ENCODE results near the gene GRAP2. TPM values are rescaled to one million over a fixed set of nuclear protein-coding genes. Genes with fewer than 3 reads are reported as not detected.

GRAP2 gene
- total RNA-seq, 1 donor, result under 0.01 TPM

DNA sequence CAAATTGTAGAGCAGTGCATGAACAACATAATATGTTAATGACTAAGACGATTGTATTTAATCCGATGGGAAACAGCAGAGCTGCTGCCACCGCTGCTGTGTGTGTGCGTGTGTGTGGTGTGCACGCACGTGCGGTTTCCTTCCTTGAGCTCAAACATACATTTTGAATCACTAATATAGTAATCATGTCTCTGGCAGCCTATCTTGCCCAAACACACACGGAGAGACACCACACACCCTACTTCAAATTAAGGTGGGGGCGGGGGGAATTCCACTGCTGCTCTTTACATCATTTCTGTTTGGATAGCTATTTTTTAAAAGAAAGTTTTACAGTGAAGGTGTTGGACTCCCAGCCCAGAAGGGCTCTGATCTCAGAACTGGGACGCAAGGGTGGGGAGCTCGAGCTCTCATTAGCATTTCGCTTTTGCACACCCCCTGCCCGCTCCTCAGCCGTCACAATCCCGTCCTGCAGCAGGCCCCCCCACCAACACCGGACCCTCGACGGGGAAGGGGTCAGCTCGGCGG, 93.2 kb downstream of the GRAP2 start:
- no peak for DNase-seq (ENCODE audit: low read depth)
- TF ChIP-seq, protein P1, sequence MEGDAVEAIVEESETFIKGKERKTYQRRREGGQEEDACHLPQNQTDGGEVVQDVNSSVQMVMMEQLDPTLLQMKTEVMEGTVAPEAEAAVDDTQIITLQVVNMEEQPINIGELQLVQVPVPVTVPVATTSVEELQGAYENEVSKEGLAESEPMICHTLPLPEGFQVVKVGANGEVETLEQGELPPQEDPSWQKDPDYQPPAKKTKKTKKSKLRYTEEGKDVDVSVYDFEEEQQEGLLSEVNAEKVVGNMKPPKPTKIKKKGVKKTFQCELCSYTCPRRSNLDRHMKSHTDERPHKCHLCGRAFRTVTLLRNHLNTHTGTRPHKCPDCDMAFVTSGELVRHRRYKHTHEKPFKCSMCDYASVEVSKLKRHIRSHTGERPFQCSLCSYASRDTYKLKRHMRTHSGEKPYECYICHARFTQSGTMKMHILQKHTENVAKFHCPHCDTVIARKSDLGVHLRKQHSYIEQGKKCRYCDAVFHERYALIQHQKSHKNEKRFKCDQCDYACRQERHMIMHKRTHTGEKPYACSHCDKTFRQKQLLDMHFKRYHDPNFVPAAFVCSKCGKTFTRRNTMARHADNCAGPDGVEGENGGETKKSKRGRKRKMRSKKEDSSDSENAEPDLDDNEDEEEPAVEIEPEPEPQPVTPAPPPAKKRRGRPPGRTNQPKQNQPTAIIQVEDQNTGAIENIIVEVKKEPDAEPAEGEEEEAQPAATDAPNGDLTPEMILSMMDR (IDR thresholded peaks at IDR 0.05; ENCODE audit: insufficient read depth, low read depth, low read length), result no peak
- no peak overlapping the region for H3K4me3 ChIP-seq (ENCODE audit: low read depth, low read length)

DNA sequence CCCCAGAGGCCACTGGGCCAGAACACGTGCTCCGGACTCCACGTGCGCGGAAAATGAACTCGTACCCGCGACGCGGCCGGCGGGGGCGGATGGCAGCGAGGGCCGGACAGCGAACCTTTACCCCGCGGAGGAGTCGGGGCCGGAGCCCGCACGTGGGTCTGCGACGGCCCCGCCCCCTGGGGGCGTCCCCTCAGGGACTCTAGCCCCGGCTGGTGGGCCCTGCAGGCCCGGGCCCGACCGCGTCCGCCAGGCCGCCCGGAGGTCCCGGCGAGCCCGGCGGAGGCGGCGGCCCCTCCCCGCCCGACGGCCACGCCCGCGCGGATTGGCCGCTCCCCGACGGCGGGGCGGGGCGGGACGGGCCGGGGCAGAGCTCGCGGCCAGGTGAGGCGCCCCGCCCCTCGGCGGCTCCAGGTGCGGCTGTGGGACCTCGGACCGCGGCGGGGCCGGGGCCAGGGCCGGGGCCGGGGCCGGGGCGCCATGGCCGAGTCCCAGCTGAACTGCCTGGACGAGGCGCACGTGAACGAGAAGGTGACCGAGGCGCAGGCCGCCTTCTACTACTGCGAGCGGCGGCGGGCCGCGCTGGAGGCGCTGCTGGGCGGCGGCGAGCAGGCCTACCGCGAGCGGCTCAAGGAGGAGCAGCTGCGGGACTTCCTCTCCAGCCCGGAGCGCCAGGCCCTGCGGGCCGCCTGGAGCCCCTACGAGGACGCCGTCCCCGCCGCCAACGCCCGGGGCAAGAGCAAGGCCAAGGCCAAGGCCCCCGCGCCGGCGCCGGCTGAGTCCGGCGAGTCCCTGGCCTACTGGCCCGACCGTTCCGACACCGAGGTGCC, 93.9 kb downstream of the GRAP2 start, which contains the start of gene FAM83F:
Gene FAM83F, plus strand, starts transcription at position 389 of the 827 bp plus-strand sequence. Its CDS starts 89 bp downstream, at position 478.
- no peak within 1 kb of the TSS for H3K4me3 ChIP-seq (ENCODE audit: low read depth, low read length)

DNA sequence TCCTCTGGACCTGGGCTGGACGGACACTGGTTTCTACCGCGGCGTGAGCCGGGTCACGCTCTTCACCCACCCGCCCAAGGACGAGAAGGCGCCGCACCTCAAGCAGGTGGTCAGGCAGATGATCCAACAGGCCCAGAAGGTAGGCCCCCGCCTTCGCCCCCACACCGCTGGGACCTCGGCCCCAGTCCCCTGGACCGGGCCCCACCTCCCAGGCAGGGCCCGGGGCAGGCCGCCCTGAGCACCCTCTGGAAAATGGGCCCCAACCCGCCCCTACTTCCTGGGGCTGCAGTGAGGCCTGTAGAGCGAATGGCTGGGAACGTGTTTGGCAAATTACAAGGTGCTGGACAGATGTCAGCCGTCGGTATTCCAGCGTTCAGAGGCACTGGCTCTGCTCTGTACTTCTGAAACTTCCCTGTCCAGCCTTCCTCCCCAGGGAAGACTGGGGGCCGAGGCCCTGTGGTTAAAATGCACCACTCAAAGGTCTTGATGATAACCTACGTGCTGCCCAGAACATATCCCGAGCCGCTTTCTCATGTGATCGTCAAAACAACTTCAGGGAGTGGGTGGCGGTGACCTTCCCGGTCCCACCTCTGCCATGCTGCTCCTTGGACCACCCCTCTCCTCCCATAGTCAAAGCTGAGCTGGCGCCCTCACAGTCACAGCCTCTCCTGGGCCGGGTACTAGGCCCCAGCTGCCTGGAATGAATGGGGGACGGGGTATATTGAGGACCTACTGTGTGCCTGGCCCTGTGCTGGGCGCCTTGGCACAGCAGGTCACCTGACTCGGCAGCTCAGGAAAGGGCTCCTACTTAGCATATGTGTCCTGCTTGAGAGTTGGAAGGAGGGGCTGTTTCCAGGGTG, 94.7 kb downstream of the GRAP2 start:
- TF ChIP-seq, protein P1 (IDR thresholded peaks at IDR 0.05; ENCODE audit: insufficient read depth, low read depth, low read length), result no peak
- DNase-seq (ENCODE audit: low read depth), result no peak
- H3K4me3 ChIP-seq (ENCODE audit: low read depth, low read length), result no peak overlapping the region

More for the DNA sequence above, 93.9 kb downstream of the GRAP2 start, which contains the start of gene FAM83F:
- DNase-seq (ENCODE audit: low read depth), result no peak
- TF ChIP-seq, protein P1 (IDR thresholded peaks at IDR 0.05; ENCODE audit: insufficient read depth, low read depth, low read length), result no peak

DNA sequence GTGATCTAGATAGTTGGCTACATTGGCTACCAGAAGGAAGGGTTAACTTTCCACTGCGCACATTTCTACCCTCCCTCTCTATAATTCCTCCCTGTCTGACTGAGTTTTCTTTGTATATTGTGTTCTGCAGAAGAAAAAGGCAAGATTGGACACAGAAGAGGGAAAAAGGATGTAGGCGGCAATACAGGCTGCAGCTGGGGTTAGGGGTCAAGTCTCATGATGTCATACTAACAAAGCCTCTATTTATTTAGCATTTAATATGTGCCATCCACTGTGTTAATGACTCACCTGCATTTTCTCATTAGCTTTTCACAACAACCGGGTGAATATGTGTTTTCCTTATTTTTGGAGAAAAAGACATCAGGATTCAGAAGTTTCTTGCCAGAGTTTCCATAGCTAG, 95.8 kb downstream of the GRAP2 start:
- no peak overlapping the region for H3K4me3 ChIP-seq (ENCODE audit: low read depth, low read length)
- TF ChIP-seq, protein P1 (IDR thresholded peaks at IDR 0.05; ENCODE audit: insufficient read depth, low read depth, low read length), result no peak
- no peak for DNase-seq (ENCODE audit: low read depth)

DNA sequence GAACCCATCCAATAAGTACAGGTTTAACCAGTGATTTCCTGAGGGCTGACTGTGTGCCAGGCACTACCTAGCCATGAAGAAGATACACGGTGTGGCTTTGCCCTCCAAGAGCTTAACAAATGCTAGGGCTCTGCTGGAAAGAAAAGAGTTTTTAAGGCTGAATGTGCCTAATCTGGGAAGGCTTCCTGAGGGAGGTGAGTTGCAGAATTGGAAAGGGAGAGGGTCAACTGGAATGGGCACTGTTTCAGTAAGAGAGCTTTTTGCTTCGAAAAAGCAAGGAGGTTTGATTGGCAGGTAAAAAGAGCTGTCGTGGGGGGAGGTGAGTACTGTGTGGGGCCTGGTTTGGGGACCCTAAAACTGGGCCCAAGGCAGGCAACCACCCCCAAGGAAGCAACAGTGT, 96.5 kb downstream of the GRAP2 start:
- TF ChIP-seq, protein P1 (IDR thresholded peaks at IDR 0.05; ENCODE audit: insufficient read depth, low read depth, low read length), result no peak

DNA sequence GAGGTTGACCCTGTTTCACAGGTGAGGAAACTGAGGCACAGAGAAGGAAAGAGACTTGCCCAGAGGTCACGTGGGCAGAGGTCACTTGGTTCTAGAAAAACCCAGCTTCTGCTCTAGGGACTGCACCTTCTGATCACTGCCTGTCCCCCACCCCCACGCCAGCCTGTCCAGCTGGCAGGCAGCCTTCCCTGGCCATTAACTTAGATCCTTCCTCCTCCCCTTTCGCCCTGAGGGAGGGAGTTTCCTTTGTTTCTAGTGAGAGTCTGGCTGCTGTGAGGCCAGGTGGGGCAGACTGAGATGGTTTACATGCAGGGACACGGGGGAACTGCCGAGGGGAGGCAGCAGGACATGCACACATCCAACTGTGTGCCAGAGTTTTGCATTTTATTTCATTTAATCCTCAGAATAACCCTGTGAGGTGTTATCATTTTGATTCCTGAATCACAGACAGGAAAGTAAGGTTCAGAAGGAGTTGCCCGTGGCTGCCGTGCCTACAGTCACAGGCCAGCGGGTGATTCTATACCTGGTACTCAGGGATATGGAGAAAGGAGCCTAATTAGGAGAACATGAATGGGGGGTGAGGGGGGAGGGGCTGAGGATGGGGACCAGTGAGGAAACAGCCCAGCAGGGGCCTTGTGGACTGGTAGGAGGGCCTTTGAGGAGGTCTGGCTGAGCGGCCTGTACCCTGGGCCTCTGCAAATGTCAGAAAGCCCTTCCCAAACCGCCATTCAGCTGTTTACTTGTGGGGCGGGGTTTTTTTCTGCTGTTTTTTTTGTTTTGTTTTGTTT, 97.2 kb downstream of the GRAP2 start:
- peak; percentile 10 for DNase-seq (ENCODE audit: low read depth)
- TF ChIP-seq, protein P1 (IDR thresholded peaks at IDR 0.05; ENCODE audit: insufficient read depth, low read depth, low read length), result no peak
- H3K4me3 ChIP-seq (ENCODE audit: low read depth, low read length), result no peak overlapping the region

More for the DNA sequence above, 96.5 kb downstream of the GRAP2 start:
- DNase-seq (ENCODE audit: low read depth), result no peak
- no peak overlapping the region for H3K4me3 ChIP-seq (ENCODE audit: low read depth, low read length)

All from fibroblast of villous mesenchyme (primary cell).